ENCODE data around the gene ZBTB3.
"Not testable (repeated sequence)": the region's sequence is repeated elsewhere in the genome, so short reads cannot be mapped to it uniquely, and the experiment has no call there.

ZBTB3 gene

DNA sequence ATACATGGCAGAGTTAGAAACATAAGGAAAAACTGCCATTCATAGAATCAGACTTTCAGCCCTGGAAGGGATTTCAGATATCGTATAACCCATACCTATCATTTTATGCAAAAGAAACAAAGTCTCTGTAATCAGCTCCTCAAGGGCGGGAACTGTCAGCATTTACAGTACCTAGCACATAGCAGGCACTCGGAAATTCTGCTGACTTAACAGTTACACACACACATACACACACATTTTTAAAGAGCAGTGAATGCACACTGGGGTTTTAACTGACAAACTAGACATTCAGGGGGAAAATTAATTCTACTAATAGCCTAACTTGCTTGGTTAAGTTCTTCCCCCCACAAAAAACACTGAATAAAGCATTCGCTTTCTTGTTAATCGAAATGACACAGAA is 37.8 kb downstream of the ZBTB3 start:
- no peak for DNase-seq
- ATAC-seq = no peak

DNA sequence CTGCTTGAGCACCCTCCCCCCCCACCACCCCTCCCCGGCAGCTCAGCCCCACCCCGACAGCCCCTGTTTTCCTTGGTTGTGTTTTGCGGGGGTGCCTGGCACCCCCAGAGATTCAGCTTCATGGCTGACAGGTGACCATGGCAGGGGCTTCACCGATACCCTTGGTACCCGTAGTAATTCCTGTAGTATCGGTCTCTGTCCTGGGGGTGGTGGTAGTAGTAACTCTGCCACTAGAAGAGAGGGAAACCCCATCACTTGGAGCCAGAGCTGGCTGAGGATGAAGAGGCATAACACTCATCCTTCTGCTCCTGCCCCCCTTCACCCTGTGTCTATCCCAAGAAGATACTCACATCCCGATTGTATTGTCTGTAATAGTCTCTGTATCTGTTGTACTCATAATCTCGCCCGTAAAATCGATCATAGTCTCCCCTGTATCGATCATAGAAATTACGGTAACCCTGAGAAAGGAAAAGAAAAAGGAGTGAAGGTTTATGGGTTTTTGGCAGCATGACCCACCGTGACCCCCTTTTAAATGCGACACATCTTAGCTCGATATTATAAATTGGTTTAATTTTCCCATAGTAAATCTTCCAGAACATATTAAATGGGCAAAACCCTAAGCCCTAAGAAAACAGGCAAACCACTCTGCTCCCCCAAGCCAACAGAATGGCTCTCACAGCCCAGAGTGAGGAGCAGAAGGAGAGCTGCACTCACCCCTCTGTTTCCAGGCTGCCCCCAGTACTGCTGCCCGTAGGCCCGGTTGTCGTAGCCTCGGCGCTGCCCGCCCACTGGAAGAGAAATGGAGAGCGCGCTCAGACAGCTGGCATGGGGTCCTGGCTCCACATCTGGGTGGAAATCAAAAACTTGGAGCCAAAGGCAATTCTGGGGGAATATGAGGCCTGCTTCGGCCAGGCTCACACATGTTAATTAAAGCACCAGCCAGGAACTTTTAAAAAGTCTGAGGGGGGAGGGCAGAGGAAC is 38.5 kb downstream of the ZBTB3 start:
- DNase-seq (no peak), ATAC-seq (no peak)

DNA sequence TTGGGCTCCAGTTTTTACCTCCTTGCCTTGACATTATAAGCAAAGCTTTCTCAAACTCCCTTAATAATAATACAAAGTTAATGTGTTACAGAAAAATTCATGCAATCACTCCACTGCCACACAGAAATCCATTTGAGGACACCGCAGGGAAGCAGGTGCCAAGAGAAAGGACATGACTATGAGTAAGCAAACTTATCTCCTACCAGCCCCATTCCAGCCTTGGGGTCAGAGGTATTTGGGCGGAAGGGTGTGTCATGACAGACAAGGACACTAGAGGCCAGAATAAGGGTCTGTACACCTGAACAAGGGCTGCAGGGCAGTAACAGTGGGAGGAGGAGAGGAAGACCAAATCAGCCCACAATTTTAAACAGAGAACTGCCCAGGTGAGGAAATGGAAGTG is 40.6 kb downstream of the ZBTB3 start:
- no peak for DNase-seq
- no peak for ATAC-seq

DNA sequence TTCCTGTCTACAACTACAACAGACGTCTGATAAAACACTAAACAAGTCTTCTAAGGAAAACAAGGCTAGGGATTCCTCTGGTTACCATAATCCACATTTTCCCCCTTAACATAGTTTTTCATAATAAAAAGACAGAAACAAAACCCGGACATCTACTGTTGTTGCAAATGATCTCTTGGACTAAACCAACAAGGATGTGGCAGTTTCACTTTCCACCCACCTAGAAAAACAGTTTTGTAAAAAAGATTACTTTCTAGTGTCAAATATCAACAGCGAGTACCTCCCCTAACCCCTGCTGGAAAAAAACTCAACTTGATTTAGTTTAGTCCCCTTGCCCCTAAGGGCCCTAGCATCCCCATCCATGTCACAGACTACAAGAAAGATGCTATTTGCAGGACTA is 41.1 kb downstream of the ZBTB3 start:
- no peak for DNase-seq
- no peak for ATAC-seq

DNA sequence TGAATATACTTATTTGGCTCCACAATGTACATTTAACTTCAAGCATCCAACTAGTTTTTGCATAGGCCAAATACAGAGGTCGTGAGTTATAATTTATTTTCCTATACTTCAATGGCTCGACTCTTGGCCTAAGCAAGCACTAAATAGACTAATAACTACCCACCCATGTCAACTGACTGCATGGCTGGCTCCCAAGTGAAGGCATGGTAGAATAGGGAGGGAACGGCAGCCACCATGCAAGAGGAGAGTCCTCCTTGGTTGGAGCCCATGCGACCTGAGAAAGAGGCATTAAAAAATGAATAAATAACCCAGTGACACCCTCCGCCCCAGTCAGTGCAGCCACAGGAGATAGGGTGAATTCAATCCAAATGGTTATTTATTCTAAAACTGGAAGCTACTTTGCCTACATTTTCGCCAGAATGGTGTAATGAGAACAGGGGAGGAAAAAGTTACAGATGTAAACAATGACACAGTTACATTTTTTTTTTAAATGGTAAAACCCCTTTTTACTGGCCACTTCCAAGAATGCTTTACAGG is 41.6 kb downstream of the ZBTB3 start:
- no peak for ATAC-seq
- no peak for DNase-seq

DNA sequence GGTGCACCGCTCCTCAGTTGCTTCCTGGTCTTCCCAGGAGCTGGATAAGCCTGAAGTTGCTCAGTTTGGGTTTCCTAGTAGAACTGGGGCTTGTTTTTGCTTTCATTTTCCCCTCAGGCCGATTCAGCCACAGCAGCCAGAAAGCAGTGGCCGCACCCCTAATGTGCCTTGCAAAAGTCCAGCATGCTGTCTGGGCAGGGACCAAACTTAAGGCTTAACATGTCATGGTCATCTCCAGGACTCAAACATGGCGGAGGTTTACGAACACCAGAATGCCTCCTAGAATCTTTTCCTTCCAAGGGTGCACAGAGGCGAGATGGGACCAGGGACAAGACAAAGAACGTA is 44.0 kb downstream of the ZBTB3 start:
- DNase-seq (peak; percentile 33), ATAC-seq (no peak)

DNA sequence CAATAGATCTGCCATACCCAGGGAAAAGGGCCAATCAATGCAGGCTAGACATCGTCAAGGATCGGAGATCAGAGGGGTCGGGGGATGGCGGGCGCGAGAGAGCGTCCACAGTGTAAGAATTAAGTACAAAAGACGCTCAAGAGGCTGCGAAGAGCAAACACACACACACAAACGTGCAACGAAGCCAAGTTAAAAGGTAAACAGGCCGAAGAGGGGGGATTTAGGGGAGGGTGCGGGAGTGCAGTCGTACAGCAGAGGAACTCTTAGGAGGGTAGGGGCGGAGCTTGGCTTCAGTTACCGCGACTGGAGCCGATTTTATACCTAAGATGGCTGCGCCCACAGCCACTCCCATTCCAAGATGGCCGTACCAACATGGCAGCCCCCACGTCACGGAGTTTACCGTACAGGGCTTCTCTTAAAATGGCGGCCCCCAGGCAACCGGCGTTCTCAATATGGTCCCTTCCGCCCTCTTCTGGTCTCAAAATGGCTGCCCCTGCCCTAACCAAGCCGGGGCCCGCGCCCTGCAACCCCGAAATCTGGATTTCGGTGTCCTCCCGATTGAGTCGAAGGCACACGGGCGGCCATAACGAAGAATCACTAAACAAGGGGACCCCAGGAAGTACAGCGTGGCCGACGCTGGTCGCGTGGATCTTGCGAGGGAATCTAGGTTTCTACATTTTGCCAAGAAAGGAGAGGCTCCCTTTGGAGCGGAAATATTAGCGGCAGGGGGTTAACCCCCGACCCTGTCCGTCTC is 44.5 kb downstream of the ZBTB3 start:
- ATAC-seq = peak; percentile 86
- DNase-seq = peak; percentile 94

DNA sequence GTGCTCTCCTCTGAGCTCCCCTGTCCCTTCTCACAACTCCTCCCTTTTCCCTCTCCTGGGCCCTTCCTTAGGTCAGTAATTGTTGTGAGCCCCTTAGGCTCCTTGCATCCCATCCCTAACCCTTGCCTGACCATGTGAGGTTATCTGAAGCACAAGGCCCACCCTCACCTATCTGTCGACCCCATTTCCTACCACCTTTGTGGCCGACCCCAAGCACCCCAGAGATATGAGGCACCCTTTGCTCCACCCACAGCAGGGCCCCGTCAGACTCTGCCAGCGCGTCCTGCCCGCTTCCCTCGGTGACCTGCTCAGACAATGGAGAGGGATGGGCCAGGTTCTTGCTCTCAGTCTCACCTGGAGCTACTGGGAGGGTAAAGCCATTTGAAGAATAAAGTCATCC is 45.2 kb downstream of the ZBTB3 start:
- peak; percentile 15 for ATAC-seq
- peak; percentile 55 for DNase-seq

DNA sequence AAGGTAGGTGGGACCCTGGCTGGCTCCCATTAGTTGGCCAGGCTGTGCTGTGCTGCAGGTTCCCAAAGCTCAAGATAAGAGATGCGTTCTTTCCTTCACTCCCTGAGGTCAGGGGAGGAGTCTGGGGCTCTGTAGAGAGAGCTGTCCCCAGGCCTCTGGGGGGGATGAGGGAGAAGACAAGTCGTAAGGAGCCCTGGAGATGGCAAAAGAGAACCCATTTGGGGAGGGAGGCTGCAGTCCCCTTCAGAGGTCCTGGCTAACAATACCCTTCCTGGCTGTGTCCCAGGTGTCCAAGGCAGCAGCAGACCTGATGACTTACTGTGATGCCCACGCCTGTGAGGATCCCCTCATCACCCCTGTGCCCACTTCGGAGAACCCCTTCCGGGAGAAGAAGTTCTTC is 45.6 kb downstream of the ZBTB3 start:
- no peak for DNase-seq

DNA sequence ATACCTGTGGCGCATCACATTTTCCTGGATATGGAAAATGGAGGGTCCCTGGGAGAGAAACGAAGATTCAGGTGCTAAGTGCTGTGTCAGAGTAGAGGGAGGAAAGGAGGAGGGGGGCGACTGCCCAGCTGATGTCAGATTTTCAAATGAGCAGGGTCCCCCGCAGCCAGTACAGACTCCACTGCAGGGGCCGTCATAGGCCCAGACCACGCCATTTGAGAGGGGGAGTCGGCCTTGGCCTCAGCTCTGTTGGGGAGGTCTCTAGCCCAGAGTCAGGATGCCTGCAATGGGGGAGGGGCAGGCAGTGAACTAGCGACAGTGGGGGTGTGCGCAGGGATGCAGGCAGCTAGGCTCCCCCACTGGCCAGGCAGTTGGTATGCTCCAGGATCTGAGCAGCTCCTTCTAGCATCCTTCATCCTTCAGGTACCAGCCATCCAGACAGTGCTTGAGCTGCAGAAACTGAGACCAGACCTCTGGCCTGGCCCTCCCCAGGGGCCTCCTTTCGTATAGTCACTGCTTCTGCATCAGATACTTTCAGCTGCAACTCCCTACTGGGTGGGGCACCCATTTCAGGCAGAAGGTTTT is 46.6 kb downstream of the ZBTB3 start, which contains the start of the genes BSCL2 and GNG3:
Gene BSCL2, minus strand, starts transcription at position 148 of the 585 bp plus-strand sequence. CDS start 229 bp downstream, outside the sequence.
Gene GNG3, plus strand, starts transcription at position 400 of the 585 bp plus-strand sequence. CDS start 620 bp downstream, outside the sequence.
- no peak for DNase-seq
- ATAC-seq = no peak

More for the DNA sequence above, 45.6 kb downstream of the ZBTB3 start:
- no peak for ATAC-seq

DNA sequence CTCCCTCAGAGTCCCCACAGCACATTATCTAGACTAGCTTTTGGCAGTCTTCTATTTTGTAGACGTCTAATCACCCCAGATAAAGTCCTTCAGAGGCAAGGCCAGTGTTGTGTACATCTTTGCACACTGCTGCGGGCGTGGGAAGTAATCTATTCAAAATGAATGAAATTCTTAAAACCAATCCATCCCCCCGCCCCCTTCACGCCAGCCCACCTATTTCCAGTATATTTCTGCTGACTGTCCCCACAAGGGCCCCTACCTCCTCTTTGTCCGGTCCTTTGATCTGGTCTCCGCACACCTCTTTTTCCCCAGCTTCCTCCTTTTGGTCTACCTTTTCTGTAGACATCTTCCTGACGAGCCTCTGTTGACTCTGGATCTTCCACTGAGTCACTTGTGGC is 47.1 kb downstream of the ZBTB3 start:
- ATAC-seq (no peak), DNase-seq (no peak)

DNA sequence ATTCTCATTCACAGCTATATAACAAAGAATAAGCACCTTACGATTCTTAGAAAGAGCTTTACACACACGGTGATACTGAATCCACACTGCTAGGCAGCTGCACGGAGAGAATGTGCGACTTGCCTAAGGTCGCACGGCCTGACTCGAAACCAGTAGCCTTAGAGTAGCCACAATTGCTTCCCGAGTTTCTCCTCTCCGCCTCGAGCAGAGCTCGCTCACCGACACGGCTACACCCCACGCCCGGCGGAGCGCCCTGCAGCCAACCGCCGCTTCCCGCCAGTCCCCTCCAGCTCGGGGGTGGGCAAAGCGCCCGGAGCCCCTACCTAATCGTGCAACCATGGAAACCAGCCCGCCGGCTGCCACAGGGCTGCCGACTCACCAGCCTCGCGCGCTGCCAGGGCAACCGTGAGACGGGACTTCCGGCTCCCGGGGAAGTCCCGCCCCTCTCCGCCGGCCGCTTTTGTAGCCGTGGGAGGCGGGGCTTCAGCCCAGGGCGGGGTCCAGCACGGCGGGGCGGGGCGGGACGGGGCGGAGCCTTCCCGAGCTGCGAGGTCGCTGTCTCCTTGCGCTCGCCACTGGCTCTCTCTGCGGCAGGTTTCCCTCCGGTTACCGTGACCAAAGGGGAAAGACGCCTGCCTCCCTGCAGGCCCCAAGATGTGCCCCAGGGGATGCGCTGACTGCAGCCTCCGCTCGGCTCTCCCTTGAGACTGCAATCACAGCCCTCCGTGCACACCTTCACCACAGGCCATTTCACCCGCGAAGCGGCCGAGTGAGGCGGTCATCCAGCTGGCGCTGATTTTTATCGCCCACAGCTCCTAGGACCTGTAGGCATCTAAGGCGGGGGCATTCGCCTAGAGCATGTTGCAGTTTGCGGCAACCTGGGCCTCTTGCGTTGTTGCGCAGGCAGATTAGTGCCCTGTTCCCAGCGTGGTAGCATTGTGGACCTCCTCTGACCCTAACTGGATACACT is 47.8 kb downstream of the ZBTB3 start:
- ATAC-seq = peak; percentile 78
- peak; percentile 97 for DNase-seq

DNA sequence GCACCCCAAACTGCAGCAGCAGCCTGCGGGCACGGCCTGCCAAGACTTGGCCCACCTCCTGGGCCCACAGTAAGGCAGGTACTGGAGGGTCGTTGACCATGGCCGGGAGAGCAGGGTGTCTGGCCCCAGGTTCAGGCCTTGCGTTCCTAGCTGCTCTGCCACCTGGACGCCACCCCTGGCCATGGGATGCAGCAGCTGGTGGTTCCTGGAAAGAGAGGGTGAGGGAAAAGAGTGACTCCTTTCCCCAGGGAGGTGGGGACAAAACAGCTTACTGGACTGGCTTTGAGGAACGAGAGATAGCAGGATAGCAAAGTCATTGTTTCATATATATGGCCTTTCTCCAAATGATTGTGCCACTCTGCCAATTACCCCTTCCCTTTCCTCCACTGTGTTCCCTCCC is 48.5 kb downstream of the ZBTB3 start:
- ATAC-seq = no peak
- DNase-seq = no peak

DNA sequence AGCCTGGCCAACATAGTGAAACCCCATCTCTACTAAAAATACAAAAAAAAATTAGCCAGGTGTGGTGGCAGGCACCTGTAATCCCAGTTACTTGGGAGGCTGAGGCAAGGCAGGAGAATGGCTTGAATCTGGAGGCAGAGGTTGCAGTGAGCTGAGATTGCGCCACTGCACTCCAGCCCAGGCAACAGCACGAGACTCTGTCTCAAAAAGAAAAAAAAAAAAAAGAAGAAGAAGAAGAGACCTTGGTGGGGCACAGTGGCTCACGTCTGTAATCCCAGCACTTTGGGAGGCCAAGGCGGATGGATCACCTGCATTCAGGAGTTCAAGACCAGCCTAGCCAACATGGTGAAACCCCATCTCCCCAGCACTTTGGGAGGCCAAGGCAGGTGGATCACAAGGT is 50.0 kb downstream of the ZBTB3 start:
- not testable (repeated sequence) for ATAC-seq, DNase-seq

DNA sequence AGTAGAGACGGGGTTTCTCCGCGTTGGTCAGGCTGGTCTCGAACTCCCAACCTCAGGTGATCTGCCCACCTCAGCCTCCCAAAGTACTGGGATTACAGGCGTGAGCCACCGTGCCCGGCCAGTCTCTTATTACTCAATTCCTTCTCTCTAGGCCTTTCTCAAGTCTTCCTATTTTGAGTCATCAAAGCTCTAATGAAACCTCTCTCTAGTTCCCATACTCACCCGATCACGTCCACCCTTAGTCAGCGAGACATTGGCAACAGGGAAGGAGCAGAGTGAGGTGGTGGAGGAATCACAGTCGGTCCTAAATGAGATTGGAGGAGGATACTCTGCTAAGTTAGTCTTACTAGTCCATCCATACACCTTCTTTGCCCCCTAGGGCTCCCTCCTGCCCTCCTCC is 51.7 kb downstream of the ZBTB3 start:
- DNase-seq (no peak), ATAC-seq (no peak)
